ENCODE measurements around the gene E4F1.

- TF ChIP-seq CTCF (IDR thresholded peaks at IDR 0.05) = no peak
- no peak for TF ChIP-seq POLR2A (IDR thresholded peaks at IDR 0.05)
Measured at GRCh38 chr16:2174396-2175131, 48.8 kb upstream of the E4F1 start.
